Adrenal gland (tissue), 5 donors: Measurements from ENCODE around the gene LSM14B.

Experiments used
- POLR2A ChIP-seq, 2 donors: fragments of 450-650 bp; IDR thresholded peaks; one replicate each; pipeline ENCODE4 v1.6.1; 2017; ENCODE audit warnings: antibody characterized with exemption in 2 of 2, mild to moderate bottlenecking in 2 of 2, moderate library complexity in 1 of 2
- TF ChIP-seq, protein P1 (sequence below), 6 experiments: fragments of 450-650 bp in 4 of 6; fragments of 200-600 bp in 2 of 6; sonication (generic) in 1 of 6; IDR thresholded peaks; 1 replicate in 5 of 6; 2 replicates in 1 of 6; pipeline versions ENCODE4 v1.5.1 to v1.8.0; 2016 to 2021; ENCODE audit warnings: antibody characterized with exemption in 6 of 6, mild to moderate bottlenecking in 2 of 6, moderate library complexity in 1 of 6
- donor health status: DM: no; HTN: no; CAD: no.

DNA sequence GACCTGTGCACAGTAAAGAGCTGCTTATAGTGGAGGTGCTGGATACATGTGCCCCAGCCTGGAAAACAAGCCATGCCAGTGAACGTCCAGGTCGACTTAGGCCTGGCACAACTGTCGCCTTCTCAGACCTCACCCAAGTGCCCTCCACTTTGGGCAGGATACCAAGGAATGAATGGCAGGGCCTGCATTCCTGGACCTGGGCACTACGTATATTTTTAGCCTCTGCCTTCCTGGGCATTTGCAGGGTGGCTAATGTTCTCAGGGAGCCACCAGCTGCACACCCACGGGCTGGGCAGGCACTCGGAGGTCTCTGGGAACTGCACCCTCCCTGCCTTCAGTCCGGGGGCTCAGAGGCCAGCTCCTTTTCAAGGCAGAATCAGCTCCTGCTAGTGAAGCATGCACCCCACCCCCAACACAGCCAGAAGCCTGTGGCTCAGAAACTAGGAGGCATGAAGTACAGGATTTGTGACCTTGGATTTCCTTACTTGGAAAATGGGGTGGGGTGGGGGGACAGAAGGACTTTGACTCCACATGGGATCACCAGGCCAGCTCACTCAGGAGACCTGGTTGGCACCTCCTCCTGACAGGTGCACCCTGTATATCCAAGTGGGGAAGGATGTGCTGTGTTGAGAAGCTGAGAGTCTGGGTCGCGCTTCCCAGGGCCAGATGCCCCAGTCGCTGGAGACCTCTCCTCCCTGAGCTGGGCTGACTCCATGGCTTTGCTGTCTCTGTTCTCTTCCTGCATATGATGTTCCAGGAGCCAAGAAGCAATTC, 2.5 kb upstream of the LSM14B start:
- TF ChIP-seq, protein P1, sequence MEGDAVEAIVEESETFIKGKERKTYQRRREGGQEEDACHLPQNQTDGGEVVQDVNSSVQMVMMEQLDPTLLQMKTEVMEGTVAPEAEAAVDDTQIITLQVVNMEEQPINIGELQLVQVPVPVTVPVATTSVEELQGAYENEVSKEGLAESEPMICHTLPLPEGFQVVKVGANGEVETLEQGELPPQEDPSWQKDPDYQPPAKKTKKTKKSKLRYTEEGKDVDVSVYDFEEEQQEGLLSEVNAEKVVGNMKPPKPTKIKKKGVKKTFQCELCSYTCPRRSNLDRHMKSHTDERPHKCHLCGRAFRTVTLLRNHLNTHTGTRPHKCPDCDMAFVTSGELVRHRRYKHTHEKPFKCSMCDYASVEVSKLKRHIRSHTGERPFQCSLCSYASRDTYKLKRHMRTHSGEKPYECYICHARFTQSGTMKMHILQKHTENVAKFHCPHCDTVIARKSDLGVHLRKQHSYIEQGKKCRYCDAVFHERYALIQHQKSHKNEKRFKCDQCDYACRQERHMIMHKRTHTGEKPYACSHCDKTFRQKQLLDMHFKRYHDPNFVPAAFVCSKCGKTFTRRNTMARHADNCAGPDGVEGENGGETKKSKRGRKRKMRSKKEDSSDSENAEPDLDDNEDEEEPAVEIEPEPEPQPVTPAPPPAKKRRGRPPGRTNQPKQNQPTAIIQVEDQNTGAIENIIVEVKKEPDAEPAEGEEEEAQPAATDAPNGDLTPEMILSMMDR (IDR thresholded peaks at IDR 0.05), result no peak
- TF ChIP-seq POLR2A (IDR thresholded peaks at IDR 0.05), result no peak
